HG03025 (cell line): Measurements from ENCODE around the gene RNLS.

Experiments
- ATAC-seq: cut with Tn5 transposase; IDR thresholded peaks from one replicate; pipeline ENCODE4 v1.9.1; 2021; ENCODE audit warnings: mild to moderate bottlenecking, moderate library complexity; ENCODE audit not compliant: unreplicated experiment, low FRiP score

Gene RNLS

GRCh38 chr10:88440541-88440940 lies 142.6 kb downstream of the RNLS start:
- no peak for ATAC-seq

DNA sequence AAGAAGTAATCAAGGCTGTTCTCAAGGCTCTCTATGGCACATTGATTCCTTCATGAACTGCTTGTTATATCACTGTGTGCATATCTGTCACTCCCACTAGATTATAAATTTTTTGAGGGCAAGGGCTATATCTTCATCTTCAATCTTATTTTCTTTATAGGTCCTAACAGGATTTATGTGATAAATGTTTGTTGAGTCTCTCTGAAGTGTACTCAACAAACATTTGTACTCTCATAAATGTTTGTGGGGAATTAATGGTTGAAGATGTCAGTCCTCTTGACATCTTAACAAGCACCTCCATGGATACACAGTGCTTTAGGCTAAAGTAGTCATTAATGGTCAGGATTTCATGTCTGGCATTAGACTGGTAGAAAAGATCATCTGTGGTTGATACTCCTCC lies 143.2 kb downstream of the RNLS start:
- ATAC-seq, result no peak

DNA sequence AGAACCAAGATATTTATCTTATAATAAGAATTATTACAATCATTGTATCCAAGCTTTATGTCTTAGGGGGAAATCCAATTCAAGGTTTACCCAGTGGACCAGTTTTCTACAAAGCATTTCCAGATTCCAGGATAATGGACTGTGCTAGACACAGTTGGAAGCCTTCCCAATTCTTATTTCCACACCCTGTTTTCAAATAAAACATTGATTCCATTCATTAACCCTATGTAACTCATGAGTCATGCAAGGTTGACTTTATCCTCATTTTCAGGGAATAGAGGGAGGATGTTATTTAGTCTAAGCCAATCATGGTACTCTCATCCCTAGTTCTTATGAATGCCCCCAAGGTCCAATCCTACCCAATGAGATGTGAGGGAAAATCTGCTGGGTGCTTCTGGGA lies 145.7 kb downstream of the RNLS start:
- no peak for ATAC-seq

DNA sequence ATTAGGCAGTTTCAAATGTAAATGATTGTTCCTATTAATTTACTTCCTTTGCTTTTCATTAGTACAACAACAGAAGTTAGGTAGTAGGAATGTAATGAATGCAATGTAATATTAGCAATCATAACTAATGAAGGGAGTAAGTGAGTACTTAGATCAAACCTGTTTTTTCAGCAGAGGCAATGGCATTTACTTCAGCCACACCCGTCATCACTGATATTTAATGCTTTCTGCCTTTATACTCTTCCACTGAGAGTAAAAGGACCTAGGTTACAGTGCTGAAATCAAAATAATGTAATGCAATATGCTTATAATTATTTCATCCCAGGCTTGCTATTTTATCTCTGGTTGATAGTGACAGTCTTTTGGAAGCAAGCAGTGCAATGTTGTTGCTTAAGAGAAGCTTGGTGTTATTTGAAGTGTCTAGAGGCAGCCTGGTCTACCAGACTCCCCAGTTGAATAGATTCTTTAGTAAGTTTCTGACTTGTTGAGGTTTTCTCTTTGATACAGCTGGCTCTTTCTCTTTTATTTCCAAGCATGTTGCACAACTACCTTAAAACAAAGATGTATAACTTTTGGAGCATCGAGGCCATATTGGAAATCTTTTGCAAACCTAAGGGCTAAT lies 149.4 kb downstream of the RNLS start:
- no peak for ATAC-seq

DNA sequence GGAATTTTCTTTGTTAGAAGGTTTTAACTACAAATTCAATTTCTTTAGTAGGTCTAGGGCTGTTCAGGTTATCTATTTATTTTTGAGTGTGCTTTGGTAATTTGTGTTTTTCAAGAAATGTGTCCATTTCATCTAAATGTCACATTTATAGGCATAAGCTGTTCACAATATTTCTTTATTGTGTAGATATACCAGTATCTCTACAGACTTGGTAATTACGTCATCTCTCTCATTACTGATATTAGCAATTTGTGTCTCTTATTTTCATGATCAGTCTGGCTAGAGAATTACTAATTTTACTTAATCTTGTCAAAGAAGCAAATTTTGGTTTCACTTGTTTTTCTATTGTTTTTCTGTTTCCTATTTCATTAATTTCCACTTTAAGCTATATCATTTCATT lies 152.0 kb downstream of the RNLS start:
- ATAC-seq, result no peak

- no peak for ATAC-seq
Observed at GRCh38 chr10:88428976-88429375, 154.1 kb downstream of the RNLS start.

DNA sequence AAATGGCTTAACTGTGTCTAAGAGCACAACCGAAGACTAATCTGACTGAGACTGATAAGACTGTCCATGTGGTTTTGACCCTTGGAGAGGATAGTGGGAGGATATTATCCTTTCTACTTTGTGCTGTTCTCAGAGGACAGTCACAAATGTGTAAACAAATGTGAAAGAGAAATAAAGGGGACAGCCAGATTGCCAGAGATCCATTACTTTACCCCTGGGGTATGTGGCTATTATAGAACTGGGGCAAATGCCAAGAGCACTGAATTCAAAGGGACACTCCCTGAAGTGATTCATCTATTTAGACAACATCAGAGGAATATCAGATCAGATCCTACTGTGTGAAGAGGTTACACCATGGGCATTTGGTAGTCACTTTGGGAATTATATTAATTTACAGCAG lies 154.7 kb downstream of the RNLS start:
- ATAC-seq, result no peak

DNA sequence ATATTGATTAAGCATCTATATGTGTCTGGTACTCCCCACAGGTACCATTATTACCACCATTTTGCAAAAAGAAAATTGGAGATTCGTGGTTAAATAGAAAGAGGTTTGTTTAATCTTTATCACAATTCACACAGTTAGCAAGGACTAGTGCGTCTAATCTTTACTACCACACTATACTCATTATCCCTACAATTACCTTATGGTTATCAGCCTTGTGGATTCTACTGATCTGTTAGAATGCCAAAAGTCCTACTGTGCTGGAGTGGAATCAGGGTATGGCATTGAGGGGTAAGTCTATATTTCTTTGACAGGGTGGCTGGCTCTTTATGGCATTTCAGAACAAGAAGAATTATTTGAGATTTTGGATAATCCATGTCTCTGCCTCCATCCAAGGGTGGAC lies 156.1 kb downstream of the RNLS start:
- ATAC-seq, result no peak

DNA sequence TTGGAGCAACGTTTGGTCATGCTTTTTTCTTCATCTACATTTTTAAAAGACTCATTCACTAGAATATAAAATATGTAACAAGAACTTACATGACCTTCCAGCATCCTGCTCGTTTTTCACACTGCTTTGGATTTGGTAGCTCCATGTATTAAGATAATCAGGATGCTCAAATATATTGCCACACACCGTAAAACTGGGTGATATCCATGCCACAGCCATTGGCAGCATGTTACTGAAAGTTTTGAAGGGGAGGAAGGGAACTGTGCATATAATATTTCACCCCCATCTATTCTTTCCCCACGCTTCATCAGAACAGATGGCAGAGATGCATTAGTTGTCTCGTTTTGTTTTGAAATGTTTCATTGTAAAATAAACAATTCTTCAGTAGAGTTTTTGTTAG lies 158.2 kb downstream of the RNLS start:
- no peak for ATAC-seq

- no peak for ATAC-seq
Observed at GRCh38 chr10:88423732-88424131, 159.4 kb downstream of the RNLS start.

- no peak for ATAC-seq
Observed at GRCh38 chr10:88421590-88421989, 161.5 kb downstream of the RNLS start.

- ATAC-seq, result no peak
Observed at GRCh38 chr10:88418871-88419270, 164.2 kb downstream of the RNLS start.

DNA sequence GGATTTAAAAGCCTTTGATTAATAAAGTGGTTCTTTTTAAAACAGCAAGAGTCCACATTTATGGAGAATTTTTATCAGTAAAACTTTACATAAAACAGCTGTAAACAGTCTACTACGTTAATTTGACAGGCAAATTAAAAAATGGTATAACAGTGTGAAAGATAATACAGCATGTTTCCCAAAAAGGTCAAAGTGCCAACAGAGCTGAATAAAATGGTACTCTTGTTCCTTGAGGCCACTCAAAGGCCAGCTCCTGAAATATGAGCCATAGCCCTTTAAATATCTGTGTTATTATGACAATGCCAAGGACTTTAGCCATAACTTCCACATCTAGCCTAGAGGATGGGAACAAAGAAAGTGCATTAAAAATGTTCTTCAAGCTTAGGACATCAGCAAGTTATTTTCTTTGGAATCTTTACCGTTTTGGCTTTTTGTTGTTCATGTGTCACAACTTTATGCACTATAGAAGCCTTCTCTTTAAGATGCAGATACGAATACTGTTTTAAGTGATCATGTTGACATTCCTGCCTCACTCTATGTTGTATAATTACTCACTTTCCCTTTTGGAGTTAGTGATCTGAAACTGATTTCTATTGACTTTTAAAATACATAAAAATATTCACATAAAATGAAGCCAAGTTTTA lies 165.6 kb downstream of the RNLS start:
- ATAC-seq, result no peak

GRCh38 chr10:88416801-88417200 lies 166.3 kb downstream of the RNLS start:
- ATAC-seq, result no peak

DNA sequence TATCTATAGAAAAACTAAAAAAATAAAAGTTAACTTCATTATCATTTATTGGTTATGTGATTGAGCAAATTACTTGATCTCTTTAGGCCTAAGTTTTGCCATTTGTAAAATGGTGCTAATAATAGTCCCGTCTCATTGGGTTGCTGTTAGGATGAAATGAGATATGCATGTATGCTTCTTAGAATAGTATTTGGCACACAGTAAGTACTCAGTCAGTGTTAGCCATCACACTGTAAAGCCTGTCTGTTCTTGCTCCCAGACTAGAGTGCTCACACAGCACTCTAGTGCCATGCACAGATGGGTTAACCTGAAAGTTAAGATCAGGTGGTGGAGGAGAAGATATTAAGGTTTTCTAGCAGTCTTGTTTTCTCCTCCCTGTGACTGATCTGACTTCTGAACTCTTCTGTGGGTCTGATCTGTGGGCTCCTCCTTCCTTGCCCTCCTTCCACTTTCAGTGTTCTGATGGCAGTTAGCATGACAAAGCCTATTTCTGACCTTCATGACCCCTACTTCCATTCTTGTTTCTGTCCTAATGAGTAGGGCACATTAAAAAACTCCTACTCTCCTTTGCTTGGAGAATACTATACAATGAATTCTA lies 167.5 kb downstream of the RNLS start:
- no peak for ATAC-seq

DNA sequence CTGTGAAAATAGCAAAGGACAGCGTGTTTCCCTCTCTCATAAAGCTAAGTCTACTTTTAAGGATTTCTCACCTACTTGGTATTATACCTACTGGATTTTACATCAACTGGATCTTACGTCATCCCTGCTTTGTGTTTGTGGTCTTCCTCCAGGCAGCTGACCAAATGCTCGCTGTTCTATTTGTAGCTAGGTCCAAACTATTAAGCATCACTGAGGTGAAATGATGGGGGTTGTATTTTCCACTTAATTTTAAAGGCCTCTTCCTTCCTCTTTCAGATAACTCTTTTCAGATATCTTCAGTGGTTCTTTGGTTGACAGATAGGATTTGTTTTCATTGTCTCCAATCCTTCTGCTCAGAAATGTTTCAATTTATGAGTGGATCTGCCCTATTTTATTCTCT lies 169.7 kb downstream of the RNLS start:
- no peak for ATAC-seq

GRCh38 chr10:88411772-88412349 lies 171.3 kb downstream of the RNLS start:
- ATAC-seq, result no peak

DNA sequence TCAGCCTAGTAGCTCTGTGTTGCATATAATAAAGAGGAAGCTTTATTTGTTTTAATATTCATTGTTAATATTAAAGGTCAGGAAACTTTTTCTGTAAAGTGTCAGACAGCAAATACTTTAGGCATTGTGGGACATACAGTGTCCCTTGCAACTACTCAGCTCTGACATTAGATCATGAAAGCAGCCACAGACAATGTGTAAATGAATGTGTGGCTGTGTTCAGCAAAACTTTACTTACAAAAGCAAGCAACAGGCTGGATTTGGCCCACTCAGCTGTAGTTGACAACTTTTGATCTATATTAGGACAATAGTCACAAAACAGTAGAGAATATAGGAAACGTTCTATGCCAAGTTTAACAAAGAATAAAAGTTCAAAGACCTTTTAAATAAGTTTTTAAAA lies 173.3 kb downstream of the RNLS start:
- no peak for ATAC-seq

DNA sequence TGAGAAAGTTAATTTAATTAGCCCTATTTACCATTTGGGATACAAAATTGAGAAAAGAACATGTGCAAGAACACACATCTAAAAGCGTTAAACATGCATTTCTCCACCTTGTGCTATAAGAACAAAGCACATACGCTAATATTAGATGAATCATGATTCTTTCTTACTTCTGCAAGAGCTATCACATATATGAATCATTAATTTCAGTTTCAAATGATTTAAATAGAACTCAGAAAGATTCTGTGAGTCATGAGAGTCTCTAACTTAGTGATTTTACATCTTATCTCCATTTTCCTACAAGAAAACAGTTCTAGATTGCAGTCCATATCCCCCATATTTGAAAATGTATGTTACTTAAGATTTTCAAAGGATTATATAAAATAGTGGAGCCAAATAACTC lies 173.9 kb downstream of the RNLS start:
- ATAC-seq, result no peak

- no peak for ATAC-seq
Observed at GRCh38 chr10:88408096-88408495, 175.0 kb downstream of the RNLS start.

DNA sequence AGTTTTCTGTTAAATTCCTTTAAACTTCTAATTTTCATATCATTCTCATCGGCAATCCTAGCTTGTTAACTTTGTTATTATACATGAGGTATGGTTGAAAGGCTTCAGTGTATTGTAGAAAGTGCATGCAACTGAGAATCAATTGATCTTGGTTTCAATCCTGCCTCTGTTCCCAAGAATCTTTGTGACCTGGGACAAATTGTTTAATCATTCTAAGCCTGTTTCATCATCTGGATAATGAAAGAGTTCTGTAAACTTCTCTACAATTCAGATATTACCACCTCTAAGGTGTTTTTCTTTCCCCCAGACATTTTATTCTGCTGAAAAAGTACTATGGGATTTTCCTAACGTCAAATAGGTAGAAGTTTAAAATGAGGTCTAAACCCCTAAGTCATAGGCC lies 179.0 kb downstream of the RNLS start:
- ATAC-seq, result no peak
